HG03025 (cell line): ENCODE results near the gene ECM1.

Source experiments
- ATAC-seq: cut with Tn5 transposase; IDR thresholded peaks from one replicate; pipeline ENCODE4 v1.9.1; 2021; ENCODE audit warnings: mild to moderate bottlenecking, moderate library complexity; ENCODE audit not compliant: unreplicated experiment, low FRiP score

Gene ECM1

GRCh38 chr1:150507912-150508864 lies at the start of gene ECM1:
TSS of gene ECM1 (plus strand) at chr1:150508109. CDS start at chr1:150508210, 101 bp downstream.
- ATAC-seq: no peak

- ATAC-seq: no peak
Observed at GRCh38 chr1:150464422-150464826, 43.5 kb upstream of the ECM1 start.

GRCh38 chr1:150466964-150467363 lies 40.9 kb upstream of the ECM1 start:
- no peak for ATAC-seq

- ATAC-seq: no peak
Observed at GRCh38 chr1:150469291-150469690, 38.6 kb upstream of the ECM1 start.

- ATAC-seq: no peak
Observed at GRCh38 chr1:150472601-150473200, 35.2 kb upstream of the ECM1 start.

- ATAC-seq: no peak
Observed at GRCh38 chr1:150473659-150474058, 34.2 kb upstream of the ECM1 start.

GRCh38 chr1:150474869-150475268 lies 33.0 kb upstream of the ECM1 start:
- ATAC-seq: no peak

- ATAC-seq: no peak
Observed at GRCh38 chr1:150476754-150477153, 31.2 kb upstream of the ECM1 start.

GRCh38 chr1:150477320-150477719 lies 30.6 kb upstream of the ECM1 start:
- no peak for ATAC-seq

GRCh38 chr1:150477733-150478132 lies 30.2 kb upstream of the ECM1 start:
- no peak for ATAC-seq

GRCh38 chr1:150479370-150479769 lies 28.5 kb upstream of the ECM1 start:
- ATAC-seq: no peak

- no peak for ATAC-seq
Observed at GRCh38 chr1:150479927-150480352, 28.0 kb upstream of the ECM1 start.

GRCh38 chr1:150484431-150484830 lies 23.5 kb upstream of the ECM1 start:
- no peak for ATAC-seq

- ATAC-seq: no peak
Observed at GRCh38 chr1:150484861-150485260, 23.0 kb upstream of the ECM1 start.

- peak; percentile 94 for ATAC-seq
Observed at GRCh38 chr1:150486966-150487762, 20.7 kb upstream of the ECM1 start, which contains the start of gene TARS2. TSS of gene TARS2 (plus strand) at chr1:150487419. CDS start at chr1:150487451, 32 bp downstream.

- no peak for ATAC-seq
Observed at GRCh38 chr1:150487763-150488115, 20.2 kb upstream of the ECM1 start.

- no peak for ATAC-seq
Observed at GRCh38 chr1:150493175-150493574, 14.7 kb upstream of the ECM1 start.

- no peak for ATAC-seq
Observed at GRCh38 chr1:150498342-150498741, 9.6 kb upstream of the ECM1 start.

- ATAC-seq: no peak
Observed at GRCh38 chr1:150505431-150505830, 2.5 kb upstream of the ECM1 start.

GRCh38 chr1:150508982-150509381 lies 1.1 kb downstream of the ECM1 start:
- no peak for ATAC-seq

- no peak for ATAC-seq
Observed at GRCh38 chr1:150511551-150511950, 3.6 kb downstream of the ECM1 start.
